Adrenal gland (tissue), 5 donors: ENCODE results near the gene KLF3.

ENCODE experiments used
- CTCF ChIP-seq, 6 experiments: fragments of 450-650 bp in 4 of 6; fragments of 200-600 bp in 2 of 6; sonication (generic) in 1 of 6; IDR thresholded peaks; 1 replicate in 5 of 6; 2 replicates in 1 of 6; pipeline versions ENCODE4 v1.5.1 to v1.8.0; 2016 to 2021; ENCODE audit warnings: antibody characterized with exemption in 6 of 6, mild to moderate bottlenecking in 2 of 6, moderate library complexity in 1 of 6
- POLR2A ChIP-seq, 2 donors: fragments of 450-650 bp; IDR thresholded peaks; one replicate each; pipeline ENCODE4 v1.6.1; 2017; ENCODE audit warnings: antibody characterized with exemption in 2 of 2, mild to moderate bottlenecking in 2 of 2, moderate library complexity in 1 of 2
- donor health status: DM: no; HTN: no; CAD: no.

DNA sequence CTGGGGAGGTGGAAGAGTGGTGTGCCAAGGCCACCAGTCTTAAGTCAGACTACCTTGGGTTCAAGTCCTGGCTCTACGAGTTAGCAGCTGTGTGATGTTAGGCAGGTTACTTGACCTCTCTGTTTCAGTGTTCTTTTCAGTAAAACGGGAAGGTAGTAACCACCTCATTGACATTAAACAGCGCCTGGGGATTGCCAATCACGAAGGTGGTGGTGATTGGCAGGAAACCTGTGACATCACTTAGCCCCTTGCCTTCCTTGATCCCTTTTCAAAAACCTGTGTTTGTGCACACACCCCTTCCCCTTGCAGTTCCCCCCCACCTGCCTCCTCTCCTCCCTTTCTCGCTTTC lies 7.6 kb downstream of the KLF3 start:
- TF ChIP-seq POLR2A (IDR thresholded peaks at IDR 0.05) (no peak), CTCF (IDR thresholded peaks at IDR 0.05) (no peak)
